ENCODE measurements around the gene KHK. TPM values are rescaled to one million over a fixed set of nuclear protein-coding genes. Genes with fewer than 3 reads are reported as not detected.

The KHK gene
- total RNA-seq, 4 donors from 2014 or later, result 1.2 to 6.1 (median 1.9) TPM

GRCh38 chr2:27050281-27050995 lies 36.1 kb upstream of the KHK start:
- Histone ChIP-seq H3K27me3 (no peaks in the 10 kb centered on the region), H3K4me1 (peaks cover 0 to 30% (median 15%) of the 10 kb centered on the region in 3 donors), H3K27ac (peak overlapping the region; percentile 85 to 98 (median 96)), H3K36me3 (peaks cover 0 to 27% of the 10 kb centered on the region in 2 donors), H3K9me3 (no peaks in the 10 kb centered on the region), H3K4me3 (peak overlapping the region; percentile 89 to 99)
- WGBS, 2 donors (ENCODE audit: low coverage in 1 of 2), result 0% methylated on average over 10 of the region's 48 CpGs
- no peak for TF ChIP-seq EP300 (IDR thresholded peaks at IDR 0.05)
- TF ChIP-seq POLR2AphosphoS5 (IDR thresholded peaks at IDR 0.05), result peak; percentile 44
- peak; percentile 37 to 84 (median 70) for TF ChIP-seq CTCF (IDR thresholded peaks at IDR 0.05)
- peak in 1 of 2 donors; percentile 22 for TF ChIP-seq POLR2A (IDR thresholded peaks at IDR 0.05)
- ATAC-seq, result peak; percentile 83

GRCh38 chr2:27050996-27051901 lies 35.3 kb upstream of the KHK start, which contains the start of gene AGBL5:
Gene AGBL5, plus strand, starts transcription at chr2:27051668. Its CDS starts 1,291 bp downstream, at chr2:27052959.
- H3K4me1 ChIP-seq, result peaks cover 0 to 30% (median 15%) of the 10 kb centered on the region in 3 donors
- H3K36me3 ChIP-seq, result peaks cover 0 to 35% of the 10 kb centered on the region in 2 donors
- no peak for TF ChIP-seq EP300 (IDR thresholded peaks at IDR 0.05)
- TF ChIP-seq CTCF (IDR thresholded peaks at IDR 0.05), result no peak
- TF ChIP-seq POLR2A (IDR thresholded peaks at IDR 0.05), result peak; percentile 39 to 58
- peak; percentile 55 for TF ChIP-seq POLR2AphosphoS5 (IDR thresholded peaks at IDR 0.05)
- ATAC-seq, result peak; percentile 91
- H3K27me3 ChIP-seq, result no peaks in the 10 kb centered on the region
- H3K27ac ChIP-seq, result peak within 1 kb of the TSS; percentile 85 to 98 (median 96)
- no peaks in the 10 kb centered on the region for H3K9me3 ChIP-seq
- 0% methylated on average over 32 of the region's 67 CpGs; no CpG with 5 or more reads in 1 of the 2 donors for WGBS, 2 donors (ENCODE audit: low coverage in 1 of 2)
- H3K4me3 ChIP-seq, result peak within 1 kb of the TSS; percentile 89 to 99

- Histone ChIP-seq H3K9me3 (no peaks in the 10 kb centered on the region), H3K4me1 (peaks cover 0 to 30% (median 15%) of the 10 kb centered on the region in 3 donors), H3K4me3 (peak overlapping the region; percentile 89 to 99), H3K27ac (peak overlapping the region; percentile 85 to 98 (median 96)), H3K27me3 (no peaks in the 10 kb centered on the region), H3K36me3 (peaks cover 0 to 43% of the 10 kb centered on the region in 2 donors)
- TF ChIP-seq POLR2AphosphoS5 (IDR thresholded peaks at IDR 0.05) (no peak), POLR2A (IDR thresholded peaks at IDR 0.05) (no peak), CTCF (IDR thresholded peaks at IDR 0.05) (no peak), EP300 (IDR thresholded peaks at IDR 0.05) (no peak)
- peak; percentile 0 for ATAC-seq
- 6 to 8% methylated on average over 2 to 3 of the region's 24 CpGs for WGBS, 2 donors (ENCODE audit: low coverage in 1 of 2)
Observed at GRCh38 chr2:27051902-27052645, 34.5 kb upstream of the KHK start.

- H3K36me3 ChIP-seq, result peaks cover 0 to 56% of the 10 kb centered on the region in 2 donors
- peak overlapping the region in 1 of 4 donors; percentile 96 for H3K27ac ChIP-seq
- no peak for ATAC-seq
- TF ChIP-seq EP300 (IDR thresholded peaks at IDR 0.05) (no peak), POLR2A (IDR thresholded peaks at IDR 0.05) (no peak), CTCF (IDR thresholded peaks at IDR 0.05) (no peak), POLR2AphosphoS5 (IDR thresholded peaks at IDR 0.05) (no peak)
- H3K9me3 ChIP-seq, result no peaks in the 10 kb centered on the region
- no peaks in the 10 kb centered on the region for H3K27me3 ChIP-seq
- WGBS, 2 donors (ENCODE audit: low coverage in 1 of 2), result 67 to 76% methylated on average over 3 to 9 of the region's 11 CpGs
- H3K4me1 ChIP-seq, result peaks cover 0 to 30% (median 15%) of the 10 kb centered on the region in 3 donors
- no peak overlapping the region for H3K4me3 ChIP-seq
Observed at GRCh38 chr2:27053321-27053720, 33.3 kb upstream of the KHK start.
